ENCODE results near the gene C9orf85. TPM values are rescaled to one million over a fixed set of nuclear protein-coding genes. Genes with fewer than 3 reads are reported as not detected.

Gene C9orf85
- total and polyA plus RNA-seq, 2 donors (not counting 1 experiment from before 2014, with no cell fraction given) = 4.3 to 9.6 TPM

- ChIA-PET POLR2A (no interaction called here), CTCF (interaction anchor here (1.5 kb wide), 1 partner anchor 373 kb away, joined by 6 read pairs; no protein-coding TSS in a partner anchor)
- H3K9ac ChIP-seq (ENCODE audit: low read length) = no peak overlapping the region
- Mint-ChIP-seq H3K4me3 (no peak overlapping the region), H3K27ac (no peak overlapping the region), H3K4me1 (peaks cover 4% of the 10 kb centered on the region), H3K9me3 (ENCODE audit: insufficient read depth) (no peaks in the 10 kb centered on the region), H3K27me3 (no peaks in the 10 kb centered on the region)
- H3K79me2 ChIP-seq (ENCODE audit: control insufficient read depth, insufficient read depth, low read length) = no peaks in the 10 kb centered on the region
- TF ChIP-seq CTCF (IDR thresholded peaks at IDR 0.05) = no peak
- no peak for TF ChIP-seq EZH2 (IDR thresholded peaks at IDR 0.05; ENCODE audit: borderline replicate concordance, insufficient read depth, low read depth, low read length, poor library complexity, severe bottlenecking)
- DNase-seq = no peak
- WGBS (ENCODE audit: insufficient coverage) = no CpG with 5 or more reads among the region's 3 CpGs
- no peak overlapping the region for H3K27ac ChIP-seq (ENCODE audit: low read length in 2 of 2)
- H3K36me3 ChIP-seq (replicated peaks in 1 of 2; ENCODE audit: control extremely low read depth in 1 of 2, control insufficient read depth in 1 of 2, extremely low read depth in 1 of 2, insufficient read depth in 2 of 2, low read length in 1 of 2) = peaks cover 0 to 2% of the 10 kb centered on the region in 2 experiments
- H4K20me1 ChIP-seq (ENCODE audit: control insufficient read depth, insufficient read depth, low read length, poor library complexity, severe bottlenecking) = no peaks in the 10 kb centered on the region
- no peaks in the 10 kb centered on the region for H3K27me3 ChIP-seq (replicated peaks in 1 of 4; ENCODE audit: control extremely low read depth in 1 of 4, control insufficient read depth in 3 of 4, insufficient read depth in 4 of 4, low read length in 3 of 4)
- intact Hi-C loops (cut with micrococcal nuclease) = no loop called here
- H3K4me2 ChIP-seq (replicated peaks; ENCODE audit: low read depth, low read length, poor library complexity, severe bottlenecking) = no peak overlapping the region
- no peak overlapping the region for H2AFZ ChIP-seq (ENCODE audit: insufficient read depth, low read depth, low read length, poor library complexity, severe bottlenecking)
- H3K9me3 ChIP-seq (ENCODE audit: control extremely low read depth in 1 of 3, control insufficient read depth in 2 of 3, insufficient read depth in 1 of 3, low read length in 2 of 3) = no peaks in the 10 kb centered on the region
- ATAC-seq (ENCODE audit: low read depth) = no peak
- H3K4me1 ChIP-seq (ENCODE audit: control insufficient read depth in 2 of 2, insufficient read depth in 2 of 2, low read length in 2 of 2) = no peaks in the 10 kb centered on the region
- H3K4me3 ChIP-seq (ENCODE audit: control extremely low read depth in 1 of 5, extremely low read depth in 1 of 5, insufficient read depth in 1 of 5, low read depth in 2 of 5, low read length in 4 of 5) = no peak overlapping the region
Measured at GRCh38 chr9:71977003-71977402, 65.6 kb downstream of the C9orf85 start.

GRCh38 chr9:71980266-71981190 lies 69.1 kb downstream of the C9orf85 start:
- no peak for ATAC-seq (ENCODE audit: low read depth)
- no peak overlapping the region for H3K27ac ChIP-seq (ENCODE audit: low read length in 2 of 2)
- Mint-ChIP-seq H3K4me3 (no peak overlapping the region), H3K27me3 (no peaks in the 10 kb centered on the region), H3K27ac (no peak overlapping the region), H3K4me1 (peaks cover 4% of the 10 kb centered on the region), H3K9me3 (ENCODE audit: insufficient read depth) (no peaks in the 10 kb centered on the region)
- intact Hi-C loops (cut with micrococcal nuclease) = no loop called here
- no peak overlapping the region for H3K4me2 ChIP-seq (replicated peaks; ENCODE audit: low read depth, low read length, poor library complexity, severe bottlenecking)
- H3K27me3 ChIP-seq (replicated peaks in 1 of 4; ENCODE audit: control extremely low read depth in 1 of 4, control insufficient read depth in 3 of 4, insufficient read depth in 4 of 4, low read length in 3 of 4) = no peaks in the 10 kb centered on the region
- H4K20me1 ChIP-seq (ENCODE audit: control insufficient read depth, insufficient read depth, low read length, poor library complexity, severe bottlenecking) = no peaks in the 10 kb centered on the region
- 100% methylated on average over 1 of the region's 5 CpGs for WGBS (ENCODE audit: insufficient coverage)
- H3K9ac ChIP-seq (ENCODE audit: low read length) = no peak overlapping the region
- H3K79me2 ChIP-seq (ENCODE audit: control insufficient read depth, insufficient read depth, low read length) = no peaks in the 10 kb centered on the region
- ChIA-PET POLR2A (no interaction called here), CTCF (interaction anchor here (1.1 to 1.5 kb wide), 2 partner anchors 43 to 377 kb away, joined by 3 to 4 read pairs; no protein-coding TSS in a partner anchor)
- H3K36me3 ChIP-seq (replicated peaks in 1 of 2; ENCODE audit: control extremely low read depth in 1 of 2, control insufficient read depth in 1 of 2, extremely low read depth in 1 of 2, insufficient read depth in 2 of 2, low read length in 1 of 2) = no peaks in the 10 kb centered on the region
- TF ChIP-seq EZH2 (IDR thresholded peaks at IDR 0.05; ENCODE audit: borderline replicate concordance, insufficient read depth, low read depth, low read length, poor library complexity, severe bottlenecking) (no peak), CTCF (IDR thresholded peaks at IDR 0.05) (no peak)
- H3K4me1 ChIP-seq (ENCODE audit: control insufficient read depth in 2 of 2, insufficient read depth in 2 of 2, low read length in 2 of 2) = no peaks in the 10 kb centered on the region
- H3K9me3 ChIP-seq (ENCODE audit: control extremely low read depth in 1 of 3, control insufficient read depth in 2 of 3, insufficient read depth in 1 of 3, low read length in 2 of 3) = no peaks in the 10 kb centered on the region
- DNase-seq = no peak
- H3K4me3 ChIP-seq (ENCODE audit: control extremely low read depth in 1 of 5, extremely low read depth in 1 of 5, insufficient read depth in 1 of 5, low read depth in 2 of 5, low read length in 4 of 5) = no peak overlapping the region
- no peak overlapping the region for H2AFZ ChIP-seq (ENCODE audit: insufficient read depth, low read depth, low read length, poor library complexity, severe bottlenecking)
